Measurements from ENCODE around the gene LLCFC1. TPM values are rescaled to one million over a fixed set of nuclear protein-coding genes. Genes with fewer than 3 reads are reported as not detected.

The LLCFC1 gene
- total and polyA plus RNA-seq, 2 of the 8 experiments (the other 6 are each of a cell fraction or from before 2014, with no cell fraction given): not detected

- Histone ChIP-seq H3K9me3 (ENCODE audit: insufficient read depth in 2 of 2, low read depth in 1 of 2, low read length in 1 of 2) (no peaks in the 10 kb centered on the region), H3K14ac (ENCODE audit: insufficient read length) (no peak overlapping the region), H2AFZ (ENCODE audit: low read length) (no peak overlapping the region), H3K23me2 (ENCODE audit: low read depth, low read length) (no peaks in the 10 kb centered on the region), H3K4me1 (replicated peaks in 1 of 4; ENCODE audit: control insufficient read depth in 3 of 4, insufficient read depth in 4 of 4, low read length in 3 of 4) (peaks cover 0 to 3% (median 0%) of the 10 kb centered on the region in 4 experiments; a peak in 1 of 7 replicates), H2BK120ac (replicated peaks; ENCODE audit: low read depth, low read length) (no peak overlapping the region), H2BK12ac (ENCODE audit: low read depth, low read length) (no peak overlapping the region), H3K4me3 (ENCODE audit: extremely low read depth in 1 of 4, insufficient read depth in 2 of 4, low read depth in 3 of 4, low read length in 4 of 4) (no peak overlapping the region), H2AK5ac (ENCODE audit: low read depth, low read length) (no peak overlapping the region), H3K79me1 (ENCODE audit: low read depth, low read length) (no peaks in the 10 kb centered on the region), H4K5ac (ENCODE audit: insufficient read length, low read depth, low read length) (no peak overlapping the region), H2BK5ac (ENCODE audit: low read depth, low read length) (no peak overlapping the region), H3K36me3 (ENCODE audit: control insufficient read depth in 2 of 4, insufficient read depth in 4 of 4, low read length in 3 of 4) (no peaks in the 10 kb centered on the region), H4K20me1 (replicated peaks in 1 of 2; ENCODE audit: control insufficient read depth in 1 of 2, insufficient read depth in 2 of 2, low read length in 2 of 2) (peaks cover 0 to 2% of the 10 kb centered on the region in 2 experiments), H3K4me2 (ENCODE audit: insufficient read depth in 1 of 2, low read depth in 2 of 2, low read length in 2 of 2) (no peak overlapping the region), H3K56ac (replicated peaks; ENCODE audit: insufficient read length, low read depth, low read length) (no peak overlapping the region), H3K23ac (ENCODE audit: insufficient read length) (no peak overlapping the region), H3K27ac (ENCODE audit: low read depth, low read length) (no peak overlapping the region), H2BK15ac (ENCODE audit: low read length) (no peak overlapping the region), H3K4ac (replicated peaks; ENCODE audit: insufficient read length, low read depth, low read length) (no peak overlapping the region), H4K91ac (replicated peaks; ENCODE audit: insufficient read length, low read length) (no peak overlapping the region), H3K79me2 (ENCODE audit: control insufficient read depth in 1 of 2, insufficient read depth in 2 of 2, low read length in 2 of 2) (no peaks in the 10 kb centered on the region), H2BK20ac (ENCODE audit: low read length) (no peak overlapping the region), H3K9ac (replicated peaks in 1 of 4; ENCODE audit: extremely low read depth in 1 of 4, low read depth in 3 of 4, low read length in 3 of 4) (no peak overlapping the region), H3K18ac (ENCODE audit: extremely low read depth, low read length) (no peak overlapping the region), H3K27me3 (replicated peaks in 1 of 4; ENCODE audit: control insufficient read depth in 3 of 4, extremely low read depth in 1 of 4, insufficient read depth in 3 of 4, low read length in 3 of 4) (no peaks in the 10 kb centered on the region; a peak in 1 of 7 replicates), H4K8ac (ENCODE audit: extremely low read depth, insufficient read depth, low read length) (no peak overlapping the region)
- no peak for DNase-seq (ENCODE audit: low read depth in 1 of 2, low spot score in 2 of 2)
- no peak for FAIRE-seq
- ChIA-PET CTCF (ENCODE audit: partially characterized antibody) (interaction anchor here (0.8 to 8.2 kb wide), 12 partner anchors 11 to 105 kb away, joined by 3 to 69 read pairs (median 4); partner anchors contain the start of genes LLCFC1 and TRPV5), POLR2A (ENCODE audit: partially characterized antibody) (no interaction called here)
- 86% methylated on average over 6 of the region's 7 CpGs; no CpG with 5 or more reads in 1 of the 2 experiments for WGBS, 2 experiments (ENCODE audit: extremely low coverage in 1 of 2, insufficient coverage in 1 of 2, insufficient read length in 1 of 2, insufficient replicate concordance in 2 of 2, low coverage in 1 of 2, low lambda C conversion rate in 2 of 2, missing lambda C conversion rate in 1 of 2)
These were observed 41.6 kb upstream of the LLCFC1 start for GRCh38 chr7:142897691-142898090.
